ENCODE measurements around the gene PRKG2.
A peak's percentile ranks its signal among the peaks of the same experiment; 100 is the strongest.
"Not testable (repeated sequence)": the region's sequence is repeated elsewhere in the genome, so short reads cannot be mapped to it uniquely, and the experiment has no call there.

The PRKG2 gene

GRCh38 chr4:81179326-81179725 lies 35.7 kb downstream of the PRKG2 start:
- H3K4me3 ChIP-seq (ENCODE audit: low read length), result no peak overlapping the region
- H3K36me3 ChIP-seq (ENCODE audit: control insufficient read depth, low read depth, low read length), result no peaks in the 10 kb centered on the region
- no peaks in the 10 kb centered on the region for H3K27me3 ChIP-seq (ENCODE audit: control insufficient read depth, insufficient read depth, low read length)
- H3K27ac ChIP-seq (ENCODE audit: low read length), result no peak overlapping the region
- no peak overlapping the region for H3K9ac ChIP-seq (ENCODE audit: low read length)
- no peaks in the 10 kb centered on the region for H3K4me1 ChIP-seq (ENCODE audit: control insufficient read depth, low read depth, low read length)
- H3K9me3 ChIP-seq (ENCODE audit: control insufficient read depth, low read depth, low read length), result no peaks in the 10 kb centered on the region

GRCh38 chr4:81173213-81173612 lies 41.8 kb downstream of the PRKG2 start:
- Histone ChIP-seq H3K9me3 (ENCODE audit: control insufficient read depth, low read depth, low read length) (no peaks in the 10 kb centered on the region), H3K9ac (ENCODE audit: low read length) (no peak overlapping the region), H3K36me3 (ENCODE audit: control insufficient read depth, low read depth, low read length) (no peaks in the 10 kb centered on the region), H3K27me3 (ENCODE audit: control insufficient read depth, insufficient read depth, low read length) (no peaks in the 10 kb centered on the region), H3K4me1 (ENCODE audit: control insufficient read depth, low read depth, low read length) (no peaks in the 10 kb centered on the region), H3K27ac (ENCODE audit: low read length) (no peak overlapping the region), H3K4me3 (ENCODE audit: low read length) (no peak overlapping the region)

GRCh38 chr4:81166458-81167160 lies 48.4 kb downstream of the PRKG2 start:
- H3K36me3 ChIP-seq (ENCODE audit: control insufficient read depth, low read depth, low read length), result no peaks in the 10 kb centered on the region
- no peak overlapping the region for H3K27ac ChIP-seq (ENCODE audit: low read length)
- no peak overlapping the region for H3K9ac ChIP-seq (ENCODE audit: low read length)
- no peaks in the 10 kb centered on the region for H3K27me3 ChIP-seq (ENCODE audit: control insufficient read depth, insufficient read depth, low read length)
- peaks cover 6% of the 10 kb centered on the region for H3K4me1 ChIP-seq (ENCODE audit: control insufficient read depth, low read depth, low read length)
- H3K9me3 ChIP-seq (ENCODE audit: control insufficient read depth, low read depth, low read length), result no peaks in the 10 kb centered on the region
- no peak overlapping the region for H3K4me3 ChIP-seq (ENCODE audit: low read length)

- H3K27me3 ChIP-seq (ENCODE audit: control insufficient read depth, insufficient read depth, low read length), result no peaks in the 10 kb centered on the region
- no peak overlapping the region for H3K9ac ChIP-seq (ENCODE audit: low read length)
- H3K27ac ChIP-seq (ENCODE audit: low read length), result no peak overlapping the region
- H3K9me3 ChIP-seq (ENCODE audit: control insufficient read depth, low read depth, low read length), result no peaks in the 10 kb centered on the region
- H3K4me1 ChIP-seq (ENCODE audit: control insufficient read depth, low read depth, low read length), result peaks cover 6% of the 10 kb centered on the region
- no peaks in the 10 kb centered on the region for H3K36me3 ChIP-seq (ENCODE audit: control insufficient read depth, low read depth, low read length)
- H3K4me3 ChIP-seq (ENCODE audit: low read length), result no peak overlapping the region
These were observed 49.1 kb downstream of the PRKG2 start for GRCh38 chr4:81165861-81166430.

GRCh38 chr4:81164623-81165416 lies 50.2 kb downstream of the PRKG2 start:
- Histone ChIP-seq H3K4me3 (ENCODE audit: low read length) (no peak overlapping the region), H3K36me3 (ENCODE audit: control insufficient read depth, low read depth, low read length) (no peaks in the 10 kb centered on the region), H3K4me1 (ENCODE audit: control insufficient read depth, low read depth, low read length) (peaks cover 6% of the 10 kb centered on the region), H3K9me3 (ENCODE audit: control insufficient read depth, low read depth, low read length) (no peaks in the 10 kb centered on the region), H3K9ac (ENCODE audit: low read length) (no peak overlapping the region), H3K27me3 (ENCODE audit: control insufficient read depth, insufficient read depth, low read length) (no peaks in the 10 kb centered on the region), H3K27ac (ENCODE audit: low read length) (no peak overlapping the region)

GRCh38 chr4:81164126-81164525 lies 50.9 kb downstream of the PRKG2 start:
- Histone ChIP-seq H3K4me1 (ENCODE audit: control insufficient read depth, low read depth, low read length) (peaks cover 6% of the 10 kb centered on the region), H3K4me3 (ENCODE audit: low read length) (no peak overlapping the region), H3K9me3 (ENCODE audit: control insufficient read depth, low read depth, low read length) (no peaks in the 10 kb centered on the region), H3K27me3 (ENCODE audit: control insufficient read depth, insufficient read depth, low read length) (no peaks in the 10 kb centered on the region), H3K36me3 (ENCODE audit: control insufficient read depth, low read depth, low read length) (no peaks in the 10 kb centered on the region), H3K27ac (ENCODE audit: low read length) (no peak overlapping the region), H3K9ac (ENCODE audit: low read length) (no peak overlapping the region)

- Histone ChIP-seq H3K9ac (ENCODE audit: low read length) (no peak overlapping the region), H3K36me3 (ENCODE audit: control insufficient read depth, low read depth, low read length) (no peaks in the 10 kb centered on the region), H3K27ac (ENCODE audit: low read length) (no peak overlapping the region), H3K27me3 (ENCODE audit: control insufficient read depth, insufficient read depth, low read length) (no peaks in the 10 kb centered on the region), H3K9me3 (ENCODE audit: control insufficient read depth, low read depth, low read length) (no peaks in the 10 kb centered on the region), H3K4me3 (ENCODE audit: low read length) (no peak overlapping the region), H3K4me1 (ENCODE audit: control insufficient read depth, low read depth, low read length) (peaks cover 6% of the 10 kb centered on the region)
These were observed 52.1 kb downstream of the PRKG2 start for GRCh38 chr4:81162752-81163458.

GRCh38 chr4:81153714-81154323 lies 61.2 kb downstream of the PRKG2 start:
- not testable (repeated sequence) for H3K4me1 ChIP-seq (ENCODE audit: control insufficient read depth, low read depth, low read length); H3K9me3 ChIP-seq (ENCODE audit: control insufficient read depth, low read depth, low read length); H3K27ac ChIP-seq (ENCODE audit: low read length); H3K27me3 ChIP-seq (ENCODE audit: control insufficient read depth, insufficient read depth, low read length); H3K36me3 ChIP-seq (ENCODE audit: control insufficient read depth, low read depth, low read length)
- peak overlapping the region; percentile 39 for H3K9ac ChIP-seq (ENCODE audit: low read length)
- H3K4me3 ChIP-seq (ENCODE audit: low read length), result peak overlapping the region; percentile 50

GRCh38 chr4:81152839-81153713 lies 61.9 kb downstream of the PRKG2 start:
- H3K9me3 ChIP-seq (ENCODE audit: control insufficient read depth, low read depth, low read length), result no peaks in the 10 kb centered on the region
- H3K27me3 ChIP-seq (ENCODE audit: control insufficient read depth, insufficient read depth, low read length), result no peaks in the 10 kb centered on the region
- no peaks in the 10 kb centered on the region for H3K4me1 ChIP-seq (ENCODE audit: control insufficient read depth, low read depth, low read length)
- no peaks in the 10 kb centered on the region for H3K36me3 ChIP-seq (ENCODE audit: control insufficient read depth, low read depth, low read length)
- H3K27ac ChIP-seq (ENCODE audit: low read length), result no peak overlapping the region
- no peak overlapping the region for H3K4me3 ChIP-seq (ENCODE audit: low read length)
- H3K9ac ChIP-seq (ENCODE audit: low read length), result peak overlapping the region; percentile 39

- no peak overlapping the region for H3K9ac ChIP-seq (ENCODE audit: low read length)
- no peaks in the 10 kb centered on the region for H3K36me3 ChIP-seq (ENCODE audit: control insufficient read depth, low read depth, low read length)
- H3K27me3 ChIP-seq (ENCODE audit: control insufficient read depth, insufficient read depth, low read length), result no peaks in the 10 kb centered on the region
- H3K4me3 ChIP-seq (ENCODE audit: low read length), result no peak overlapping the region
- H3K4me1 ChIP-seq (ENCODE audit: control insufficient read depth, low read depth, low read length), result no peaks in the 10 kb centered on the region
- no peaks in the 10 kb centered on the region for H3K9me3 ChIP-seq (ENCODE audit: control insufficient read depth, low read depth, low read length)
- no peak overlapping the region for H3K27ac ChIP-seq (ENCODE audit: low read length)
These were observed 65.0 kb downstream of the PRKG2 start for GRCh38 chr4:81149976-81150375.

All from iPS-18a (cell line).